BE2C (cell line): Measurements from ENCODE around the gene CD300C.

ENCODE experiments used
- DNase-seq: peaks from one replicate; pipeline ENCODE4 v3.0.0-alpha.2; 2020
- H3K27me3 ChIP-seq: fragments of 250-450 bp; sonication (Bioruptor Pico); 2 replicates; pipeline ENCODE4 v1.5.1; 2020; ENCODE audit warnings: mild to moderate bottlenecking
- H3K36me3 ChIP-seq: fragments of 250-450 bp; sonication (Bioruptor Pico); 2 replicates; pipeline ENCODE4 v1.5.1; 2020; ENCODE audit warnings: mild to moderate bottlenecking
- H3K4me1 ChIP-seq: fragments of 250-450 bp; sonication (Bioruptor Pico); 2 replicates; pipeline ENCODE4 v1.5.1; 2020
- H3K4me3 ChIP-seq: 2 replicates; pipeline ENCODE4 v1.5.1; 2011; ENCODE audit warnings: low read depth, low read length
- H3K9me3 ChIP-seq: fragments of 250-450 bp; sonication (Bioruptor Pico); 2 replicates; pipeline ENCODE4 v1.5.1; 2020
- CTCF ChIP-seq: IDR thresholded peaks from 2 replicates; pipeline ENCODE4 v1.5.1; 2012; ENCODE audit warnings: mild to moderate bottlenecking, low read depth, low read length

The CD300C gene

GRCh38 chr17:74532115-74532514 lies 13.8 kb downstream of the CD300C start:
- peaks cover 17% of the 10 kb centered on the region for H3K27me3 ChIP-seq
- no peaks in the 10 kb centered on the region; the same call in 1 of the 2 replicates for H3K9me3 ChIP-seq
- H3K4me1 ChIP-seq = no peaks in the 10 kb centered on the region
- H3K4me3 ChIP-seq = no peak overlapping the region
- no peak for TF ChIP-seq CTCF
- no peaks in the 10 kb centered on the region for H3K36me3 ChIP-seq
- DNase-seq = peak; percentile 36

- peaks cover 15% of the 10 kb centered on the region for H3K27me3 ChIP-seq
- no peaks in the 10 kb centered on the region for H3K4me1 ChIP-seq
- no peak within 1 kb of the TSS for H3K4me3 ChIP-seq
- no peaks in the 10 kb centered on the region; the same call in 1 of the 2 replicates for H3K9me3 ChIP-seq
- no peak for DNase-seq
- H3K36me3 ChIP-seq = no peaks in the 10 kb centered on the region
- TF ChIP-seq CTCF = no peak
Measured at GRCh38 chr17:74531231-74531761, 14.6 kb downstream of the CD300C start, which contains the start of gene CD300LB. Gene CD300LB (minus strand): TSS chr17:74531475. CDS start chr17:74531350, 125 bp downstream.

- Histone ChIP-seq H3K4me1 (no peaks in the 10 kb centered on the region), H3K4me3 (no peak overlapping the region), H3K27me3 (peaks cover 18% of the 10 kb centered on the region), H3K36me3 (no peaks in the 10 kb centered on the region), H3K9me3 (no peaks in the 10 kb centered on the region; the same call in 1 of the 2 replicates)
- no peak for DNase-seq
- TF ChIP-seq CTCF = no peak
Measured at GRCh38 chr17:74530831-74531150, 15.1 kb downstream of the CD300C start.

GRCh38 chr17:74529243-74529642 lies 16.7 kb downstream of the CD300C start:
- Histone ChIP-seq H3K4me3 (no peak overlapping the region), H3K27me3 (peaks cover 22% of the 10 kb centered on the region), H3K36me3 (no peaks in the 10 kb centered on the region), H3K9me3 (no peaks in the 10 kb centered on the region; the same call in 1 of the 2 replicates), H3K4me1 (no peaks in the 10 kb centered on the region)
- DNase-seq = no peak
- TF ChIP-seq CTCF = no peak

GRCh38 chr17:74528491-74529199 lies 17.3 kb downstream of the CD300C start:
- no peaks in the 10 kb centered on the region for H3K9me3 ChIP-seq
- no peaks in the 10 kb centered on the region for H3K36me3 ChIP-seq
- no peaks in the 10 kb centered on the region for H3K4me1 ChIP-seq
- H3K27me3 ChIP-seq = peaks cover 26% of the 10 kb centered on the region
- no peak for DNase-seq
- no peak overlapping the region for H3K4me3 ChIP-seq
- no peak for TF ChIP-seq CTCF

- TF ChIP-seq CTCF = no peak
- no peaks in the 10 kb centered on the region for H3K4me1 ChIP-seq
- no peaks in the 10 kb centered on the region for H3K9me3 ChIP-seq
- H3K4me3 ChIP-seq = no peak overlapping the region
- H3K36me3 ChIP-seq = no peaks in the 10 kb centered on the region
- no peak for DNase-seq
- H3K27me3 ChIP-seq = peaks cover 35% of the 10 kb centered on the region
Measured at GRCh38 chr17:74527756-74528155, 18.2 kb downstream of the CD300C start.
